Lung (tissue), 12 donors: ENCODE measurements around the gene PPM1J. TPM values are rescaled to one million over a fixed set of nuclear protein-coding genes. Genes with fewer than 3 reads are reported as not detected.

ENCODE experiments used
- ATAC-seq: fragments of 200-7000 bp; cut with Tn5 transposase; one replicate; pipeline ENCODE4 v1.9.1; 2020; ENCODE audit warnings: moderate number of reproducible peaks; ENCODE audit not compliant: insufficient read depth, low FRiP score
- DNase-seq, 3 donors: peaks; one replicate each; pipeline ENCODE4 v3.0.0-alpha.2; 2013 to 2017
- H3K27ac ChIP-seq, 2 donors: one replicate each; pipeline ENCODE4 v1.5.1; 2013; ENCODE audit warnings: mild to moderate bottlenecking in 2 of 2, moderate library complexity in 2 of 2, control low read depth in 1 of 2, inconsistent platforms in 1 of 2, low read depth in 1 of 2, low read length in 1 of 2
- H3K27me3 ChIP-seq, 3 donors: one replicate each; pipeline ENCODE4 v1.5.1; 2013; ENCODE audit warnings: low read length in 2 of 3; ENCODE audit not compliant: control insufficient read depth in 3 of 3, insufficient read depth in 3 of 3
- H3K36me3 ChIP-seq, 4 donors: one replicate each; pipeline ENCODE4 v1.5.1; 2013; ENCODE audit warnings: low read length in 4 of 4, mild to moderate bottlenecking in 1 of 4, moderate library complexity in 1 of 4; ENCODE audit not compliant: control insufficient read depth in 4 of 4, insufficient read depth in 4 of 4
- H3K4me1 ChIP-seq, 5 donors: one replicate each; pipeline ENCODE4 v1.5.1; 2013; ENCODE audit warnings: low read length in 5 of 5, mild to moderate bottlenecking in 2 of 5, moderate library complexity in 1 of 5; ENCODE audit not compliant: control insufficient read depth in 5 of 5, insufficient read depth in 5 of 5
- H3K4me3 ChIP-seq: one replicate; pipeline ENCODE4 v1.5.1; 2013; ENCODE audit warnings: mild to moderate bottlenecking, control low read depth, moderate library complexity
- H3K9ac ChIP-seq, 2 donors: one replicate each; pipeline ENCODE4 v1.5.1; 2013; ENCODE audit warnings: low read length in 2 of 2, control low read depth in 1 of 2; ENCODE audit not compliant: insufficient read depth in 1 of 2
- H3K9me3 ChIP-seq, 4 donors: one replicate each; pipeline ENCODE4 v1.5.1; 2013; ENCODE audit warnings: low read length in 3 of 4, mild to moderate bottlenecking in 1 of 4, moderate library complexity in 1 of 4; ENCODE audit not compliant: control insufficient read depth in 4 of 4, insufficient read depth in 3 of 4
- CTCF ChIP-seq: IDR thresholded peaks from 2 replicates; pipeline ENCODE4 v1.5.1; 2012; ENCODE audit warnings: mild to moderate bottlenecking; ENCODE audit errors: control extremely low read depth, extremely low read depth
- WGBS, 2 donors: extraction: QIAGEN DNeasy Blood & Tissue Kit; methylation state at CpG; one replicate each; pipeline ENCODE4 v1.1.7; 2013; 5-methylcytosine and 5-hydroxymethylcytosine counted together
- polyA plus RNA-seq, 2 donors: library from polyadenylated mRNA; stranded (reverse); fragments of 200-250 nt; gene quantifications; one replicate each; pipeline ENCODE4 v1.2.1, GENCODE V29; 2013
- total RNA-seq, 2 donors: library from RNA; depleted of rRNA in 1 of 2; stranded (reverse); fragments of >200 nt in 1 of 2; gene quantifications; one replicate each; pipeline ENCODE4 v1.2.1, GENCODE V29; 2014 to 2021
- donor health status: control.
- donor health status: control.
- donor health status: Bipolar disorder and iron deficiency.
- donor health status: healthy.
- donor health status: DM: yes; HTN: yes; CAD: no.

PPM1J gene
- total and polyA plus RNA-seq, 4 donors, result 0.45 to 0.92 (median 0.64) TPM; not detected in 1

DNA sequence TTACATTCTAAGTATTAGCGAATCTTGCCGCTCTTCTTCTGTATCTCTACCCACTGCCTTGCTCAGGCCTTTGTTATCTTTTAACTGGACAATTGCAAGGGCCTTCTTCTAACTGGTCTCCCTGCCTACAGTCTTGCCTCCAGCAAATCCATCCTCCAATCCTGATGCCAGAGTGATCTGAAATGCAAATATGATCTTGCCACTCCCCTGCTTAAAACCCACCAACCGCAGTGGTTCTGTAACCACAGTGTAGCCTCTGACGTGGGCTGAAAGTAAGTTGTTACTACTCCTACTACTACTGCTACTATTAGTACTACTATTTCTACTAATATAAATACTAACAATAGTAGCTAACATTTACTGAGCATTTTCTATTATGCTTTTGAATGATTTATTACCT, 28.3 kb downstream of the PPM1J start:
- DNase-seq (no peak), ATAC-seq (no peak)
- Histone ChIP-seq H3K4me3 (no peak overlapping the region), H3K9me3 (no peaks in the 10 kb centered on the region), H3K36me3 (peaks cover 0 to 14% (median 11%) of the 10 kb centered on the region in 4 donors), H3K27me3 (no peaks in the 10 kb centered on the region), H3K27ac (no peak overlapping the region), H3K9ac (no peak overlapping the region), H3K4me1 (peaks cover 0 to 4% (median 0%) of the 10 kb centered on the region in 5 donors)
- TF ChIP-seq CTCF, result no peak
- 90 to 91% methylated on average over 4 of the region's 4 CpGs for WGBS, 2 donors

- 73 to 85% methylated on average over 3 of the region's 3 CpGs for WGBS, 2 donors
- H3K4me3 ChIP-seq, result no peak overlapping the region
- H3K27me3 ChIP-seq, result no peaks in the 10 kb centered on the region
- peaks cover 0 to 4% (median 0%) of the 10 kb centered on the region in 5 donors for H3K4me1 ChIP-seq
- no peaks in the 10 kb centered on the region for H3K9me3 ChIP-seq
- TF ChIP-seq CTCF, result no peak
- ATAC-seq, result no peak
- H3K36me3 ChIP-seq, result peaks cover 0 to 10% (median 8%) of the 10 kb centered on the region in 4 donors
- no peak overlapping the region for H3K27ac ChIP-seq
- no peak overlapping the region for H3K9ac ChIP-seq
- no peak for DNase-seq
These were observed 28.7 kb downstream of the PPM1J start for GRCh38 chr1:112686417-112686816.

GRCh38 chr1:112685913-112686312, 29.2 kb downstream of the PPM1J start:
- peaks cover 0 to 10% (median 8%) of the 10 kb centered on the region in 4 donors for H3K36me3 ChIP-seq
- H3K9me3 ChIP-seq, result no peaks in the 10 kb centered on the region
- DNase-seq, result no peak
- H3K27me3 ChIP-seq, result no peaks in the 10 kb centered on the region
- WGBS, 2 donors, result 92 to 94% methylated on average over 5 of the region's 5 CpGs
- no peak for ATAC-seq
- no peak overlapping the region for H3K4me3 ChIP-seq
- no peak overlapping the region for H3K27ac ChIP-seq
- TF ChIP-seq CTCF, result no peak
- H3K9ac ChIP-seq, result no peak overlapping the region
- H3K4me1 ChIP-seq, result peaks cover 0 to 4% (median 0%) of the 10 kb centered on the region in 5 donors

DNA sequence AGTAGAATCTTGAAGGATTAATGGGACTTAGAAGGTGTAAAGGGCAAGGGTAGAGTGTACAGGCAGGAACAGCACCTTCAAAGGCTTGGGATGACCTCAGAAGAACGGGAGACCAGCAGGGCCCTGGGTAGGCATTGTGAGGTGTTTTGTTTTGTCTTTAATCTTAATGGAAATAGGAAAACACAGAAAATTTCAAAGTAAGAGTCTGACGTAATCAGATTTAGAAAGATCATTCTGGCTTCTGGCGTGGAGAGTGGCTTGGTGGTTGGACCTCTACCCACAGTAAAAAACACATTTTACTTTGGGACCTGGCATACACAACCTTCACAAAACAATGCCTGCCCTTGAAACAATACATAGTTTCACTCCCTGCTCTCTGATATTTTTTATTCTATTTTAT, 36.5 kb downstream of the PPM1J start:
- Histone ChIP-seq H3K27ac (no peak overlapping the region), H3K36me3 (peaks cover 0 to 3% (median 2%) of the 10 kb centered on the region in 4 donors), H3K9me3 (no peaks in the 10 kb centered on the region), H3K9ac (no peak overlapping the region), H3K4me1 (peaks cover 2 to 21% (median 6%) of the 10 kb centered on the region in 5 donors), H3K27me3 (no peaks in the 10 kb centered on the region), H3K4me3 (no peak overlapping the region)
- ATAC-seq (no peak), DNase-seq (no peak)
- 68 to 77% methylated on average over 3 of the region's 3 CpGs for WGBS, 2 donors
- no peak for TF ChIP-seq CTCF
